ENCODE results near the gene TRPV3.
"Not testable (repeated sequence)": the region's sequence is repeated elsewhere in the genome, so short reads cannot be mapped to it uniquely, and the experiment has no call there.

The TRPV3 gene

GRCh38 chr17:3524024-3524423, 33.6 kb downstream of the TRPV3 start:
- Histone ChIP-seq H4K20me1 (ENCODE audit: insufficient read depth, low read length) (no peaks in the 10 kb centered on the region), H3K27me3 (ENCODE audit: insufficient read depth, low read length, poor library complexity) (no peaks in the 10 kb centered on the region), H3K27ac (ENCODE audit: low read length) (no peak overlapping the region), H3K9ac (ENCODE audit: low read depth, low read length) (no peak overlapping the region), H3K9me3 (ENCODE audit: insufficient read depth, low read length, severe bottlenecking) (no peaks in the 10 kb centered on the region), H3K4me1 (ENCODE audit: insufficient read depth, low read length) (no peaks in the 10 kb centered on the region), H3K4me3 (ENCODE audit: low read depth in 1 of 2, low read length in 2 of 2) (no peak overlapping the region), H2AFZ (ENCODE audit: low read depth, low read length) (no peak overlapping the region), H3K36me3 (ENCODE audit: insufficient read depth, low read length) (no peaks in the 10 kb centered on the region), H3K4me2 (ENCODE audit: insufficient read depth, low read length) (no peak overlapping the region), H3K79me2 (ENCODE audit: insufficient read depth, low read length) (no peaks in the 10 kb centered on the region)
- DNase-seq (no peak), ATAC-seq (ENCODE audit: insufficient read depth, low read depth) (no peak)
- no peak for TF ChIP-seq EZH2 (IDR thresholded peaks at IDR 0.05; ENCODE audit: borderline replicate concordance, low read depth, low read length, severe bottlenecking)
- TF ChIP-seq CTCF (IDR thresholded peaks at IDR 0.05; ENCODE audit: borderline replicate concordance, extremely low read depth, low read length, poor library complexity, severe bottlenecking): no peak

GRCh38 chr17:3519472-3519871, 38.1 kb downstream of the TRPV3 start:
- H3K4me3 ChIP-seq (ENCODE audit: low read depth in 1 of 2, low read length in 2 of 2); H3K27me3 ChIP-seq (ENCODE audit: insufficient read depth, low read length, poor library complexity); H3K4me2 ChIP-seq (ENCODE audit: insufficient read depth, low read length); H4K20me1 ChIP-seq (ENCODE audit: insufficient read depth, low read length); DNase-seq; H2AFZ ChIP-seq (ENCODE audit: low read depth, low read length); ATAC-seq (ENCODE audit: insufficient read depth, low read depth); H3K9ac ChIP-seq (ENCODE audit: low read depth, low read length); H3K27ac ChIP-seq (ENCODE audit: low read length); H3K4me1 ChIP-seq (ENCODE audit: insufficient read depth, low read length); H3K9me3 ChIP-seq (ENCODE audit: insufficient read depth, low read length, severe bottlenecking); H3K79me2 ChIP-seq (ENCODE audit: insufficient read depth, low read length); H3K36me3 ChIP-seq (ENCODE audit: insufficient read depth, low read length): not testable (repeated sequence)

- H2AFZ ChIP-seq (ENCODE audit: low read depth, low read length): no peak overlapping the region
- no peaks in the 10 kb centered on the region for H3K4me1 ChIP-seq (ENCODE audit: insufficient read depth, low read length)
- no peak overlapping the region for H3K4me3 ChIP-seq (ENCODE audit: low read depth in 1 of 2, low read length in 2 of 2)
- H3K79me2 ChIP-seq (ENCODE audit: insufficient read depth, low read length): no peaks in the 10 kb centered on the region
- H3K4me2 ChIP-seq (ENCODE audit: insufficient read depth, low read length): no peak overlapping the region
- peaks cover 3% of the 10 kb centered on the region for H3K27me3 ChIP-seq (ENCODE audit: insufficient read depth, low read length, poor library complexity)
- no peaks in the 10 kb centered on the region for H3K36me3 ChIP-seq (ENCODE audit: insufficient read depth, low read length)
- no peak overlapping the region for H3K27ac ChIP-seq (ENCODE audit: low read length)
- no peak overlapping the region for H3K9ac ChIP-seq (ENCODE audit: low read depth, low read length)
- no peaks in the 10 kb centered on the region for H4K20me1 ChIP-seq (ENCODE audit: insufficient read depth, low read length)
- TF ChIP-seq EZH2 (IDR thresholded peaks at IDR 0.05; ENCODE audit: borderline replicate concordance, low read depth, low read length, severe bottlenecking): no peak
- TF ChIP-seq CTCF (IDR thresholded peaks at IDR 0.05; ENCODE audit: borderline replicate concordance, extremely low read depth, low read length, poor library complexity, severe bottlenecking): no peak
- DNase-seq: no peak
- ATAC-seq (ENCODE audit: insufficient read depth, low read depth): no peak
- H3K9me3 ChIP-seq (ENCODE audit: insufficient read depth, low read length, severe bottlenecking): no peaks in the 10 kb centered on the region
Observed at GRCh38 chr17:3514873-3515272, 42.7 kb downstream of the TRPV3 start.

GRCh38 chr17:3514167-3514566, 43.4 kb downstream of the TRPV3 start:
- not testable (repeated sequence) for H3K4me2 ChIP-seq (ENCODE audit: insufficient read depth, low read length); ATAC-seq (ENCODE audit: insufficient read depth, low read depth); H2AFZ ChIP-seq (ENCODE audit: low read depth, low read length); H3K79me2 ChIP-seq (ENCODE audit: insufficient read depth, low read length); H3K9ac ChIP-seq (ENCODE audit: low read depth, low read length); H3K27me3 ChIP-seq (ENCODE audit: insufficient read depth, low read length, poor library complexity); H3K4me1 ChIP-seq (ENCODE audit: insufficient read depth, low read length); H4K20me1 ChIP-seq (ENCODE audit: insufficient read depth, low read length); H3K36me3 ChIP-seq (ENCODE audit: insufficient read depth, low read length); H3K9me3 ChIP-seq (ENCODE audit: insufficient read depth, low read length, severe bottlenecking); DNase-seq; H3K27ac ChIP-seq (ENCODE audit: low read length); H3K4me3 ChIP-seq (ENCODE audit: low read depth in 1 of 2, low read length in 2 of 2)

Measured in DND-41 (cell line).